HG02642 (cell line): ENCODE data around the gene ANK3.
A peak's percentile ranks its signal among the peaks of the same experiment; 100 is the strongest.

Experiments
- ATAC-seq: cut with Tn5 transposase; IDR thresholded peaks from one replicate; pipeline ENCODE4 v1.9.1; 2021; ENCODE audit warnings: mild to moderate bottlenecking; ENCODE audit not compliant: unreplicated experiment, poor library complexity

The ANK3 gene

GRCh38 chr10:60253484-60253883 is 136.2 kb downstream of the ANK3 start:
- ATAC-seq, result no peak

GRCh38 chr10:60252688-60253087 is 137.0 kb downstream of the ANK3 start:
- no peak for ATAC-seq

GRCh38 chr10:60246382-60246781 is 143.3 kb downstream of the ANK3 start:
- no peak for ATAC-seq

- no peak for ATAC-seq
Measured at GRCh38 chr10:60239228-60239627, 150.4 kb downstream of the ANK3 start.

- ATAC-seq, result no peak
Measured at GRCh38 chr10:60238759-60239100, 150.9 kb downstream of the ANK3 start.

- ATAC-seq, result peak; percentile 53
Measured at GRCh38 chr10:60237977-60238758, 151.5 kb downstream of the ANK3 start.

GRCh38 chr10:60236869-60237524 is 152.7 kb downstream of the ANK3 start:
- peak; percentile 96 for ATAC-seq

GRCh38 chr10:60235001-60235400 is 154.7 kb downstream of the ANK3 start:
- ATAC-seq, result no peak

- no peak for ATAC-seq
Measured at GRCh38 chr10:60234551-60234950, 155.1 kb downstream of the ANK3 start.

GRCh38 chr10:60230892-60231291 is 158.8 kb downstream of the ANK3 start:
- ATAC-seq, result no peak

- ATAC-seq, result no peak
Measured at GRCh38 chr10:60224066-60224705, 165.5 kb downstream of the ANK3 start.

GRCh38 chr10:60222047-60222446 is 167.6 kb downstream of the ANK3 start:
- no peak for ATAC-seq

- no peak for ATAC-seq
Measured at GRCh38 chr10:60212195-60212594, 177.5 kb downstream of the ANK3 start.

GRCh38 chr10:60209874-60210570 is 179.7 kb downstream of the ANK3 start:
- ATAC-seq, result no peak

- no peak for ATAC-seq
Measured at GRCh38 chr10:60208676-60209269, 180.9 kb downstream of the ANK3 start.

GRCh38 chr10:60207894-60208293 is 181.8 kb downstream of the ANK3 start:
- ATAC-seq, result no peak

- no peak for ATAC-seq
Measured at GRCh38 chr10:60206735-60207134, 182.9 kb downstream of the ANK3 start.

- ATAC-seq, result no peak
Measured at GRCh38 chr10:60205741-60206140, 183.9 kb downstream of the ANK3 start.

GRCh38 chr10:60203993-60204618 is 185.6 kb downstream of the ANK3 start:
- no peak for ATAC-seq

- no peak for ATAC-seq
Measured at GRCh38 chr10:60200682-60201053, 189.0 kb downstream of the ANK3 start.
